GM19468 (cell line): ENCODE measurements around the gene ACVRL1.

Experiments
- ATAC-seq: cut with Tn5 transposase; IDR thresholded peaks from one replicate; pipeline ENCODE4 v1.9.1; 2021; ENCODE audit warnings: mild to moderate bottlenecking, moderate library complexity, moderate number of reproducible peaks; ENCODE audit not compliant: unreplicated experiment; ENCODE audit errors: extremely low read depth

ACVRL1 gene

GRCh38 chr12:51907083-51907855 lies at the start of gene ACVRL1:
ACVRL1 (plus strand) TSS chr12:51907504; CDS start chr12:51912475, 4,971 bp downstream.
- ATAC-seq = no peak

DNA sequence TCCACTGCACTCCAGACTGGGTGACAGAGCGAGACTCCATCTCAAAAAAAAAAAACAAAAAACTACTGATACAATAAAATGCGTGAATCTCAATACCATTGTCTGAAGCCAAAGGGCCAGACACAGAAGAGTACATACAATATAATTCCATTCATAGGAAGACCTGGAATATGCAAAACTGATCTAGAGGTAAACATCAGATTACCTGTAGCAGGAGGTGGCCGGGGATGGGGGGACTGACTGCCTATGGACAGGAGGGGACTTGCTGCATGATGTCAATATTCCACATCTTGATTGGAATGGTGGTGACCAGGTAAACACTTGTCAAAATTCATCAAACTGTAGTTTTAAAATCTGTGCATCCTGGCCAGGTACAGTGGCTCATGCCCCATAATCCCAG lies 46.3 kb upstream of the ACVRL1 start:
- ATAC-seq = no peak

DNA sequence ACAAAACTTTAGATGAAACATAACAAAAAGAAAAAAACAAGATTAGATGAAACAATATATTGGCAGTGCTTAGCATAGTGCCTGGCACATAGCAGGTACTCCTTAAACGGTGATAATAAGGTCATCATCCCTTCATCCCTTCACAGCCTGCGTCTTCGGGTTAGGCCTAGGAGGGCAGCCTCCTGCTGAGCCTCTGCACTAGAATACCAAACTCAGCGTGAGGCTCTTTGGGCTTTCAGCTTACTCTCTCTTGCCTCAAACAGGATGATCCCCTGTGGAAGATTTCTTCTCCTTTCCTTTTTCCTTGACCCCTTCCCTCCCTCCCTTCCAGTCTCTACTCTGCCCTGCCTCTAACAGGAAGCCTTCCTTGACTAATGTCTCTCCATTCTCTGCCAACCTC lies 44.4 kb upstream of the ACVRL1 start:
- ATAC-seq = no peak

DNA sequence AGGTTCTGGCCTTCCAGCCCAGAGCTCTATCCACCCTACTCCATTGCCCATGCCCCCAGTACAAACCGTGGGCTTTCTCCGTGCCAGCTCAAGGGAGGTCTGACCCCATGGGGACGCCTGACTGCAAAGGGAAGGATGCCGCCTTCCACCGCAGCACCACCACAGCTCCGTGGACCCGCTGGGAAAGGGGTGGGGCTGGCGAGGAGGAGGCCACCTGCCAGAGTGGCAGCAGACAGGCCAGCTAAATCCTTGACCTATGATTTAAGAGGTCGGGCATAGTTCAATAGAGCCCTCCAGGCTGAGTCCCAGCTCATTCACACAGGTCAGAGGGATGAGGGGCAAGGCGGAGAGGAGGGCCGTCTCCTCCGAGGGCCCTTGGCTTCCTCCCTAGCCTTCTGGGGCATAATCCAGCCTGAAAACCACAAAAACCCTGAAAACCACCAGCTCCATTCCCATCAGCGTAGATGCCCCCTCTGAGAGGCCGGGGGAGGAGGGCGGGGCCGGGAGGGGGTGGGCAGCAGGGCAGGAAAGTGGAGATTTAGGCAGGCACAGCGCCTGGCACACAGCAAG lies 43.9 kb upstream of the ACVRL1 start:
- no peak for ATAC-seq

DNA sequence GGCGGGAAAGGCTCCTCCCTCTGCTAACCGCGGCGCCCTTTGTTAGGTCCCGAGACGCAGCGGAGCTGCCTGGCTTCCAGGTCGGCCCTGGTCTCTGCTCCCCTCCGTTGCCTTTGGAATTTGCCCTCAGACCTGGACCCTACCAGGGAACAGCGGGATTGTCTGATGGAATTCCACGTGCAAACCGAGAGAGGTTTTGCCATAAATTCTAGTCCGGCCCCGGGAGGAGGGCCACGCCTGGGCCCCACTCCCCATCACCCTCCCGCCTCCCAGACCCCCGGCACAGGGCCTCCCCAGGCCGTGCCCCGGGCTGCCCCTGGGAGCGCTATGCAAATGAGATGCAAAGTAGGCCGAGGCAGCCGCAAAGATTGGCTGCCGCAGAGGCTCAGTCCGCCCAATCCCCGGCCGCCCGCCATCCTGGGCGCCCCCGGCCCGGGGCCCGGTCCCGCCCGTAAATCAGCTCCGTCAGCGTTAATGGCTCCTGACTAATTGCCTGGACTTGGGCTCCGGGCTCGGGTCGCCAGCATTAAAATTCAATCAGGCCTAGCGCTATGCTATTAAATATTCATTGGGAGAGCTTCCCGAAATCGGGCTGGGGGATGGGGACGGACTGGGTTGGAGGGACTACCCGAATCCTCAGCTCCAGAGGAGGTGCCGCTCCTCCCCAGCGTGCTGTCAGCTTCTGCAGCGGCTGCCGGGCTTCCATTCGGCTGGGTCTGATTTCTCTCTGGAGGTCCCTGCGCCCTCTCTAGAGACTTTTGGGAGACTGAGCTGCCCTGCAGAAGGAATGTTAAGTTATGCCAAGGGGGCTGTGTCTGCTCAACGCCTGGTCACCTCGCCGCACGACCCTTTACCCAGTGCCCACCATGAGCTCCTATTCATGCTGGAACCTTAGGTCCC lies 43.1 kb upstream of the ACVRL1 start:
- no peak for ATAC-seq

DNA sequence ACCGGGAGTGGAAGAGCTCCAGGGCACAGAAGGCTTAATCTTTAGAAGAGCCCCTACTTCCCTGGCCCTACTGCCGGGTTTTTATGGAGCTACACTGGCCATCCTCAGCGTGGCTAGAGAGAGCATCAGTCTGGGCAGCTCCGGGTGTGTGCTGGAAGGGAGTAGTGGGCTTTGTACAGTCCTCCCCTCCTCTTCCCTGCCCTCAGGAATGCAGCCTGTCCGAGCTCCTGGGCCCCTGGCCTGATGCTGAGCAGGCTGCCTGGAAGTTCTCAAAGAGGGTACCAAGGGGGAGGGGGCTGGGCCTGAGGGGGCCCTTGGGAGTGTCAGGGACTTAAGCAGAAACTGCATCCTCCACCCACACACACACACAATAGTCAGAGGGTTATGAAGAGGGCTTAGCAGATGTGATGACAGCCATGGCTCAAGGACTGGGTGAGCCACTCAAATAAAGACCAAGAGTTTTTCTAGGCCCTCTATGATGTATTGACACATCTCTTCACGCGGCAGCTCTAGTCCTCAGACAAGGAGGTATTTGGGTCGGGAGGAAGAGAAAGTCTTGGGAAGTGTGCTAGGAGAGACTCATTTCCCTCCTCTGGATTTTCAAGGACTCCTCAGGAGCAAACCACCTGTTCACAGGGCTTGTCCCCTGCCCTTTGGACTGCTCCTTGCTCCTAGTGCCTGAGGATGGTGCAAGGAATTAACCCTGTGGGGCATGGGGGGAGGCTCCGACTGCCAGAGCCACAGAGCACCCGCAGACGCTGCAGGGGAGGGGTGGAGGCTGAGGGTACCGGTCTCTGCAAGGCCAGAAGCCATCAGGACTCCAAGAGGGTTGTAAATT lies 42.3 kb upstream of the ACVRL1 start:
- no peak for ATAC-seq

- no peak for ATAC-seq
These were observed 41.5 kb upstream of the ACVRL1 start for GRCh38 chr12:51865757-51866270.

DNA sequence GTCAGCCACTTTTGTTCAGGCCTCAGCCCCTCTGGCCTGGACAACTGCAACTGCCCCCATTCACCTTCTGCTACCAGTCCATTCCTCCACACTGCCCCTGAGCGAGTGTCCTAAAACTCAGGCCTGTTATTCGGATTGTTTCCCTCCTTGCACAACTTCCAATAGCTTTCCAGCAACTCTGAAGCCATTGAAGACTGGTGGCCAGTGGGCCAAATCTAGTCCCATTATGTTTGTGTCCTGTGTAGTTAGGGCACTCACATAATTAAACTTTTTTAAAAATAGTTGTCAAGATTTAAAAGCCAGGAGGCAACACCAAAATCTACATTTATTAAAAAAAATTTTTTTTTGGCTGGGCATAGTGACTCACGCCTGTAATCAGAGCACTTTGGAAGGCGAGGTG lies 41.0 kb upstream of the ACVRL1 start:
- no peak for ATAC-seq

- ATAC-seq = no peak
These were observed 40.5 kb upstream of the ACVRL1 start for GRCh38 chr12:51866762-51867161.

GRCh38 chr12:51867371-51867770 lies 39.9 kb upstream of the ACVRL1 start:
- ATAC-seq = no peak

DNA sequence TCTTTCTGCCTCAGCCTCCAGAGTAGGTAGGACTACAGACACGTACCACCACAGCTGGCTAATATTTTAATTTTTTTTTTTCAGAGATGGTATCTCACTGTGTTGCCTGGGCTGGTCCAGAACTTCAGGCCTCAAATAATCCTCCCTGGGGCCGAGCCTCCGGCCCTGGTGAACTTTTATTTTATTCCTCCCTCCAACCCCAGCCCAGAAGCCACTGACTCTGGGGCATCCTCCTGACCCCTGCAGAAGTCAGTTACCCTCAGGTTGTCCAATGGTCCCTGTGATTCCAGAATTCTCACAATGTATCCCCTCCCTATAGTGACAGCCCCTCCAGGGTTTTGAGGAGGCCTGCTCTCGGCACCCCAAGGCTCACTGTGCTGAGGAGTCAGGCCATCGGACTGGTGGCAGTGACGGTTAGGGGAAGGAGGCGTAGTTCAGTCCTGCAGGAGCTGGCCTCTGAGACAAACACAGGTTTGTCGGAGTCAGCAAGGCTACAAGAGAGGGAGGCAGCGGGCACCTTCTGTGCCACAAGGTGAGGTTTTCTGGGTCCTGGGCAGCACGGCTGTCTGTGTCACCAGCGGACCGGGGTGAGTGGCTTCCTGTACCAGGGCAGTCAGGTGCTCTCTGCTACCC lies 39.4 kb upstream of the ACVRL1 start:
- ATAC-seq = no peak

DNA sequence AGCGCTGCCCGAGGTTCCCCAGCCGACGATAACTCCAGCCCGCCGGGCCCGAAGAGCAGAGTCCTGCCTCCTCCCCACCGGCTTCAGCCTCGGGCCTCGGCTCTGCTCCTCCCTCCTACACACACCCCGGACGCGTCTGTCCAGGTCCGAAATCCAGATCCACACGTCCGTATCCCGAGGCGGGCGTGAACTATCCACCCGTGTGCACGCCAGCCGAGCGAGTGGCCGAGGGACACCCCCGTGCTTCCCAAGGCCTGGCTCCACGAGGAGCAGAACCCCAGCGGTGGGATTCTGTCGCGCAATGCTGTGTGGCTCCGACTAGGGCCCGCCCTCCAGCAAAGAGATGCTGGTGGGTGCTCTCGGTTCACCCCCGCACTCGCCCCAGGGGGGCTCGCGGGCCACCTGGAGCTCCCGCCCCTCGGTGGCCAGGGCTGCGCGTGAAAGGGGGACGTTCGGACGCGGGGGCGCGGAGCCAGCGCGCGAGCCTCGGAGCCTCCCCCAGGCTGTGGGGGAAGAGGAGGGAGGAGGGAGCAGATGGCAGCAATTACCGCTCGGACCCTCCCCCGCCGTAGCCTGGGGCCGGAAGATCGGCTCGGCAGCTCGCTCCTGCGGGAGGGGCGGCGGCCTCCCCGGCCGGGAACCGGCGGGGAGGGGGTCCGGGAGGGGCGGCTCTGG lies 38.3 kb upstream of the ACVRL1 start:
- ATAC-seq = no peak

DNA sequence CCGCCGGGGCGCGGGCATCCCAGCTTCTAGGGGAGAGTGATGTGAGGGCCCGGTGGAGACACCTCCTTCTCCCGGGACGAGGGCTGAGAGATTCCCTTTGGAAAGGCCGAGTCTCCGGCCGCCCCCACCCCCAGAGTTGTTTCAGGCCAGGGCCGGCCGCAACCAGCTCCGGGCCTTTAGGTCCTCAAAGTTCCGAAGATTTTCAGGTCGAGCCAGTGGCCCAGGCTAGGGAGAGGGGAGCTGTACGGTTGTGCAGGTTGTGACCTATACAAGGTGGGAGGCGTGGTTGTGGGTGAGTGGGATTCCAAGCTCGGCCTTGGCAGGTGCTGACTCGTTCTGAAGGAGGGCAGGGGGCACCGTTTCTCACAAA lies 37.8 kb upstream of the ACVRL1 start:
- no peak for ATAC-seq

DNA sequence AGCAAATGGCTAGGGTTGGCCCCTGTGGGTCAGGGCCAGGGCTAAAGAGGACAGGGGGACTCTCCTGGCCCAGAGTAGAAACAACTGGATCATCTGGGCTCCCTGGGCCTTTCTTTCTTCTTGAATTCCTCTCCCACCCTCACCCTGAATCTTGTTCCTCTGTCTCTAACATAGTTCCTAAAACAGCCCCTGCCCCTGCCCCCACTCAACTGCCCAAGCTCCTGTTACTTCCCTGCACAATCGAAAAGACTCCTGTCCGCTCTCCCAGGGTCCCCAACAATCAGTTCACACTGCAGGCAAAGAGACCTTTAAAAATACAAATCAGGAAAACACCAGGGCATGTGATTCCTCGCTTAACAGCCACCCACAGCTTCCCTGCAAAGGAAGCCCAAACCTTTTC lies 37.4 kb upstream of the ACVRL1 start:
- no peak for ATAC-seq

DNA sequence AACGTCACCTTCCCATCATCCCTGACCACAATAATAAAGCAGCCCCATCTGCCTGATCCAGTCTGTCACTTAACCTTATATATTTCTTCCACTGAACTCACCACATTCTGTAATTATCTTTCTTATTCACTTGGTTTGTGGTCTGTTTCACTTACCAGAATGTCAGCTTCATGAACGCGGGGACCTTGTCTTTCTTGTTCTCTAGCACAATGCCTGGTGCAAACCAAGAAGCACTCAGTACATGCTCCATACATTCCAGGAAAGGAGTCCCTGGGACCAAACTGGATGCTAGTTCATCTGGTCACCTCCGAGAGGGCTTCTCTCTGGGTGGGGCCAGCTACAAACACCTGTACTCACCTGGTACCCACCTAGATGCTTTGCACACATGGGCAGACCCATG lies 36.8 kb upstream of the ACVRL1 start:
- ATAC-seq = no peak

GRCh38 chr12:51871126-51871525 lies 36.2 kb upstream of the ACVRL1 start:
- ATAC-seq = no peak

DNA sequence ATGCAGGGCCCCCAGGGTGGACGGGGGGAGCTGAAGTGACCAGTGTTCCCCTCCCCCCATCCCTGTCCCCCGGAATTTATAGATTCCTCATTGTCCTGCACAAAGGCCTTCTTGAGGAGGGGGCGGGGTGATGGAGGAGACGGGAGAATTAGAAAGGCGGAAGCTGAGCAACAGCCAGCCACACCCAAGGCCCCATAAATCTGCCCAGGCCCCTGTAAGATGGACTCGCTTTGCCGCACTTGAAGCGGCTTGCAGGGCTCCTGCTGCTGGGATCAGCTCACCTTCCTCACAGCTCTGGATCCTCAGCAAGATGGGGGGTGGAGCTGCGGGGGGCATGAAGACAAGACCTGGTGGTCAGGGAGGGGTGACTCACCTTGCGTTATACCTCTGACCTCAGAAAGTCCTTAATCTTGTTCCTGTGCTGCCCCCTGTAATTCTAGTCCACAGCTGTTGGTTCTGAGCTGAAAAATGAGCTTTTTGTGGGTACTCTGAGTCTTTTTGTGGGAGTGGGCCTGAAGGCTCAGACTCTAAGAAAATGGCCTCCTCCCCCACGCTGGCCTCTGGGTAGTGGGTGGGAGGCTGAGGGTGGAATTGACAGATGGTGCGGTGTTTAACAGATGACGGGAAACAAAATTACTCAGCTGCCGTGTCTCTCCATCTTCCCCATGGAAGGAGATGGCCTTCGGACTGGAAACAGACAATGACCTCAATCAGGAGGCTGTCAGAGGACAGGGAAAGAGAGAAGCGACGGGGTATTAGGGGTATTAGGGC lies 35.2 kb upstream of the ACVRL1 start:
- ATAC-seq = no peak

GRCh38 chr12:51872689-51872981 lies 34.7 kb upstream of the ACVRL1 start:
- no peak for ATAC-seq
